T-helper 9 cell (primary cell): ENCODE data around the gene ZFHX3.
"Not testable (repeated sequence)": the region's sequence is repeated elsewhere in the genome, so short reads cannot be mapped to it uniquely, and the experiment has no call there.

Source experiments
- DNase-seq: peaks from one replicate; pipeline ENCODE4 v3.0.0-alpha.2; 2020
- total RNA-seq, 2 donors: gene quantifications; one replicate each; lab custom pipeline; 2026; lab: John Stamatoyannopoulos, UW

ZFHX3 gene, protein sequence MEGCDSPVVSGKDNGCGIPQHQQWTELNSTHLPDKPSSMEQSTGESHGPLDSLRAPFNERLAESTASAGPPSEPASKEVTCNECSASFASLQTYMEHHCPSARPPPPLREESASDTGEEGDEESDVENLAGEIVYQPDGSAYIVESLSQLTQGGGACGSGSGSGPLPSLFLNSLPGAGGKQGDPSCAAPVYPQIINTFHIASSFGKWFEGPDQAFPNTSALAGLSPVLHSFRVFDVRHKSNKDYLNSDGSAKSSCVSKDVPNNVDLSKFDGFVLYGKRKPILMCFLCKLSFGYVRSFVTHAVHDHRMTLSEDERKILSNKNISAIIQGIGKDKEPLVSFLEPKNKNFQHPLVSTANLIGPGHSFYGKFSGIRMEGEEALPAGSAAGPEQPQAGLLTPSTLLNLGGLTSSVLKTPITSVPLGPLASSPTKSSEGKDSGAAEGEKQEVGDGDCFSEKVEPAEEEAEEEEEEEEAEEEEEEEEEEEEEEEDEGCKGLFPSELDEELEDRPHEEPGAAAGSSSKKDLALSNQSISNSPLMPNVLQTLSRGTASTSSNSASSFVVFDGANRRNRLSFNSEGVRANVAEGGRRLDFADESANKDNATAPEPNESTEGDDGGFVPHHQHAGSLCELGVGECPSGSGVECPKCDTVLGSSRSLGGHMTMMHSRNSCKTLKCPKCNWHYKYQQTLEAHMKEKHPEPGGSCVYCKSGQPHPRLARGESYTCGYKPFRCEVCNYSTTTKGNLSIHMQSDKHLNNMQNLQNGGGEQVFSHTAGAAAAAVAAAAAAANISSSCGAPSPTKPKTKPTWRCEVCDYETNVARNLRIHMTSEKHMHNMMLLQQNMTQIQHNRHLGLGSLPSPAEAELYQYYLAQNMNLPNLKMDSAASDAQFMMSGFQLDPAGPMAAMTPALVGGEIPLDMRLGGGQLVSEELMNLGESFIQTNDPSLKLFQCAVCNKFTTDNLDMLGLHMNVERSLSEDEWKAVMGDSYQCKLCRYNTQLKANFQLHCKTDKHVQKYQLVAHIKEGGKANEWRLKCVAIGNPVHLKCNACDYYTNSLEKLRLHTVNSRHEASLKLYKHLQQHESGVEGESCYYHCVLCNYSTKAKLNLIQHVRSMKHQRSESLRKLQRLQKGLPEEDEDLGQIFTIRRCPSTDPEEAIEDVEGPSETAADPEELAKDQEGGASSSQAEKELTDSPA (N-terminal part only)
- total RNA-seq, result 2.9 to 5.8 reads per million in 2 donors

DNA sequence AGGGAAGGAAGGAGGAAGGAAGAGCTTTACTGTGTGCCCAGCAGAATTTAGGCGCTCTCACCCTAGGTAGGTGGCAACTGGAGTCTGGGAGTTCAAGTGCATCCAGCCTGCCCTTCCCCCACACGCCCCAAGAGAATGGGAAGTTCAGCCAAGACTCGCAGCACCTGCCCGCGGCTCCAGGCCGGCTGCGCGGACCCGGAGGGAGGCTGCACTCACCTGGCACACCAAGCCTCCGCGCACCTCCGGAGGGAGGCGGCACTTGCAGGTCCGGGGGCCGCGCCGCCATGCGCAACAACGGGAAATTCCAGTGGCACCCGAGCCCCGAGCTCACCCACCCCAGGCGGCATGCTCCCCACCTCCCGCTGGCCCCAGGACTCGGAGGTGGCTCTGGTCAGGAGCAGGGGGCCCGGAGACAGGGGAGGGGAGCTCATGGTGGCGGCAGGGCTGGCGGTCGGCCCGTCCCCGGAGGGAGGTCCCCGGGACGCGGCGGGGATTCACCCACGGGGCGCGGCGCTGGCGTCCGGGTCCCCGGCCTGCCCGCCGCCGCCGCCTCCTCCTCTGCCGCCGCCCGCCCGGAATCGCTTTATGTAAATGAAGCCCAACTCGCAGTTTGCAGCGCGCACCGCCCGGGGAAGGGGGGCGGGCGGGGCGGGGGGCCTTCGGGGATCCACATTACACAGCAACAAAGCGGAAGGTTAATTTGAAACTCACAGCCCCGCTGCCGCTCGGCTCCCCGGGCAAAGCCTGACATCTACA is at the start of gene ZFHX3:
Gene ZFHX3 (minus strand): TSS at position 593 of the 756 bp plus-strand sequence. CDS start 87,983 bp downstream, outside the sequence.
- peak; percentile 17 for DNase-seq

DNA sequence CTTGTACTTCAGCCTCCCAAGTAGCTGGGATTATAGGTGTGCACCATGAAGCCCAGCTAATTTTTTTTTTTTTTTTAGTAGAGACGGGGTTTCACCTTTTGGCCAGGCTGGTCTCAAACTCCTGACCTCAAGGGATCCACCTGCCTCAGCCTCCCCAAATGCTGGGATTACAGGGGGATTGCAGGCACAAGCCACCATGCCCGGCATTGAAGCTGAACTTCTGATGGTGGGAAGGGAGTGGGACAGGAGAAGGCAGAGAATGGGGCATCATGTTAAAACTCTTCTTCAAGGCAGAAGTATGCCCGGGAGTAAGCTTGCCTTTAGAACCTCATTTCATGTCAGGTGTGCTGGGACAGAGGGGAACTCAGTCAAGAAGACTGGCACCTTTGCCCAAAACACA is 48.6 kb upstream of the ZFHX3 start:
- no peak for DNase-seq

DNA sequence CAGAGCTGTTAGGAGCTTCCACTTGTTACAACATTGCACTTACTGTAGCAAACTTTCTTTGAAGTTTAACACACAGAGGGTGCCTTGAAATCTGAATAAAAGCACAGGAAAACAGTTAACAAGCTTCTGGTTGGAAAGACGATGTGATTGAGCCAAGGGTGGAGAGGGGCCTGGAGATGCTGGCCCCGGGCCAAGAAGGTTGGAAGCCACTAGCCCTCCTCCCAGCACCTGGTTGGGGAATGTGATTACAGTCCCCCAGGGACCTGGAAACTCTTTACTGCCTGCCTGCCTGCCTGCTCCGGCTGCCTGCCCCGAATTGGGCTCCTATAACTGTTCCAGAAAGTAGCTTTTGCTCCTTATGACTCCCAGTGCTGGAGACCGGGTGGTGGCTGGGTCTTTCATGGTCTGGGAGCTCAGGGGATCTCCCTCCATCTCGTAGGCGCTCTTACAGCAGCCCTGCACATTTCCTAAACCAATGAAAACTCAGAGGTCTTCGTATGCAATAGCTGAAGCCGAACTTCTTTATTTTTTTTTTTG is 48.0 kb upstream of the ZFHX3 start:
- no peak for DNase-seq

DNA sequence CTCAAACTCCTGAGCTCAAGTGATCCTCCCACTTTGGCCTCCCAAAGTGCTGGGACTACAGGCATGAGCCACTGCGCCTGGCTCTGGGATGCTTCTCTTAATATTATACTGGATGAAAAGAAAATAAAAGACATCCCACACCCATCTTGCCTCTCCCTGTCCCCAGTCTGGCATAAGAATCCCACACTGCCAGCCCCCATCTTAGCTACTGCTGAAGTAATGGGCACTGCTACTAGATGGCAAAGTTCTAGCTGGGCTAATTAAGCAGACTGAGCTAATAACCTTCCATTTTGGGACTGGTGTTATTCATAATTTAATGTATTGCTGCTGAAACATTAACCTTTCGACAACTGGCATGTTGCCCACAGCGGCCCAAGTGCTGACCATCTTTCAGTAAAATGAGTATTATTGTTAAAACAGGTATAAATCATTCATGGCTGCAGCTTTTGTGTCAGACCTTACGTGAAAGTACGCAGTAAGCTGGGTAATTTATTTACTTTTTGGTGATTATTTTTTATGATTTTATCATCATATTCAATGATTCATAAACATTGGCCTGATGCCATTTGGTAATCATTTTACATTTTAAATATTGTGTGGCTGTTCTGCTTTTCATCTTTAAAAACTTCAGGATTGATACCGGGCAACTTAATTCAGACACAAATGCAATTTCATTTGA is 47.4 kb upstream of the ZFHX3 start:
- DNase-seq, result no peak

DNA sequence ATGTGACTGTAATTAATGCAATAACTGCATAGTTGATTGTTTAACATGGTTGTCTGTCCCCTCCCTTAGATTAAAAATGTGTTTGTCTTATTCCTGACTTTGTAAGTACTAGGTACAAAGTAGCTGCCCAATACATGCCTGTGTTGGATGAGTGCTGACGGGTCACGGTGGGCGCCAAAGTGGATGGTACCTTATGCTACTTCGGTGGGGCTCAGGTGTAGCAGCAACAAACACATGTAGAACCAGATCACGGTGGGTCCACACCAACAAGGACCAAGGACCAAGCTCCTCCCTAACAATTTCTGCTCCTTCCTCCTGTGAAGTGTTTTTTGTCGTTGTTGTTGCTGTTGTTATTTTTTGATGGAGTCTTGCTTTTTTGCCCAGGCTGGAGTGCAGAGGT is 46.4 kb upstream of the ZFHX3 start:
- no peak for DNase-seq

DNA sequence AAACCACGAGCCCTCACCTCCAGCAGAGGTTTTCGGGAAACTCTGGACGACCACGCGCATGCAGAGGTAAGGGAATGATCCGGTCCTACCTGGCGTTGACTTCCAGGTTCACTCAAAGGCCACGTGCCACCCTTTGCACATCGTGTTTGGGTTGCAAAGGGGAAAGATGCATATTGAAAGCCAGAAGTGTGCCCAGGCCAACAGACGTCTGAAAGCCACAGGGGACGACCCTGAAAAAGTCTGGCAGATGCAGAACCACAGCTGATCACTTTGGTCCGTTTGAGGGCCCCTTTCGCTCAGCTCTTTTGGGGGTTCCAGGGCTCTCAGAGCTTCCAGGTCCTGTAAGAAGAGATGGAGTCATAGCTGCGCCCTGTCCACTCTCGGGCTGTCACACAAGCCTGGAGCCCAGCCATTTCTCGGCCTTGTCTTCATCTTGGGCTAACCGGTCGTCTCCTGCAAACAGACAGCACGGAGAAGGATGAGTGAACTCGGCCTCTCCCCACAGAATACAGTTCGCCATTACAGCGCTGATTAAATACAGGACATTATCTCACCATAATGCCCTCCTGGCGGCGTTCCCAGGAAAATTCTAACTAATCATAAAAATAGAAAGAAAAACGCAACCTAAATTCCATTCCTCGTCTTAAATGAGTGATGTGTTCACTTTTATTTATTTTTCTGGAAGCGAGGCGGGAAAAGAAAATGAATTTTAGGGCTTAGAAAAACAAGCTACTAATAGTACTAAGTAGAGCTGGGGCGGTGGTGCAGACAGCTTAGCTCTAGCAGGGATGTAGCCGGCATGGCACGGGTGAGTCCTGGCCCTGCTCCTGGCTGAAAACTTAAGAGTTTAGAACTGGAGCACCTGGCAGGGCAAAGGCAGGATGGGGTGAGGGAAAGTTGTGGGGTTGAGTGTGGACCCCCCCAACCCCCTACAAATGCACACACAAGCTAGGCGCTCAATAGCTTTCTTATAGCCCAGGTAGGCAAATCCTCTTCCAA is 45.5 kb upstream of the ZFHX3 start:
- DNase-seq, result no peak

DNA sequence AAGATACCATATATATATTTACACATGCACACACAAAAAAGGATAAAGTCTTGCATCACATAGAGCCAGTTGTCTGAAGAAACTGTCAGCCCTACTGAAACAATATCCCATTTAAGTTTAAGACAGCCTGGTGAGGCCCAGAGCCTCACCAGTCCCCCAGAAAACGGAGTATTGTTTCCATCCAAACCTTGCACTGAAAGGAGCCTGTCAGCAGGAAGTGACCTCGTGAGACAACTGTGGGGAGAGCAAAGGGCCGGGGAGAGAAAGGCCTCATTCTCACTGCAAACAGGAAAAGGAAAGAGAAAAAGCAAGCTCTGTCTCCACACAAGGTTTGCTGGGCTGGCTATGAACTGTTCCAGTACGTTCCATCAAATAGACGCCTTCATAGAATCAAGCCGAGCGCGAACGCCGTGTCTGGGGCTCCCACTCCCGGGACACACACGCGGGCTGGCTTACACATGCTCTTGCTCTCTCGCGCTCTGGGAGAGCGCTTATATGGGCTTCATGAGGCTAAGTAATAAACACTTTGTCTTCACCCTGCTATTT is 44.4 kb upstream of the ZFHX3 start:
- DNase-seq, result no peak

DNA sequence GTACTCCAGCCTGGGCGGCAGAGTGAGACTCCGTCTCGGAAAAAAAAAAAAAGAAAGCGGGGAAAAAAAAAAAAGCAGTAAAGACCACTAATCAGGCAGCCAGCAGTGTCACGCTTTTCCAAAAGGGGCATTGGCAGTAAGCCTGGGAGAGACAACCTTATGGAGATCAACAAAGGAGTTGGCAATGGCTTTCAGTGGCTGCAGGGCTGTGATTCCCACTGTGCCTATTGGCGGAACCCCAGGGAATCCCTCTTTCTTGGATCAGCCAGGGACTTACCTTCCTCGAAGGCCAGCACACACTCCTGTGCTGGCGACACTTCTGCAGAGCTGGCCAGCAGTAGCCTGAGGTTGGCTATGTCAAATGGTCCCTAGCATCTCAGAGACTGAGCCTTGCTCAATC is 43.2 kb upstream of the ZFHX3 start:
- no peak for DNase-seq

DNA sequence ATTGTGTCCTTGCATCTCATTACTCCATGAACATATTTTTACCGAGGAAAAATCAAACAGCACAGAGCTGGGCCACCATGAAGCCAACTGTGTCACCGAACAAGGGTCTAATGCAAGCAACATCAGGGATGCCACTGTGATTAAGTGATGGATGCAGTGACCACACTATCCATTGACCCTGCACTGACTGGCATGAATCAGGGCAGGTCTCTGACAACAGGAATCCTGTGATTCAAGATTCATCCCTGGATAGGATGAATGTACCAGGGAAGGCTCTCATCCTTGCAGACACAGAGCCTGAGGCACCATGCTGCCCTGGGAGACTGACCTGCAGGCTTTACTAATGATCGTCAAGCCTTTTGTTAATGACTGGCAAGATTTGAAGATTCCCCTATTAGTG is 41.5 kb upstream of the ZFHX3 start:
- DNase-seq, result no peak

DNA sequence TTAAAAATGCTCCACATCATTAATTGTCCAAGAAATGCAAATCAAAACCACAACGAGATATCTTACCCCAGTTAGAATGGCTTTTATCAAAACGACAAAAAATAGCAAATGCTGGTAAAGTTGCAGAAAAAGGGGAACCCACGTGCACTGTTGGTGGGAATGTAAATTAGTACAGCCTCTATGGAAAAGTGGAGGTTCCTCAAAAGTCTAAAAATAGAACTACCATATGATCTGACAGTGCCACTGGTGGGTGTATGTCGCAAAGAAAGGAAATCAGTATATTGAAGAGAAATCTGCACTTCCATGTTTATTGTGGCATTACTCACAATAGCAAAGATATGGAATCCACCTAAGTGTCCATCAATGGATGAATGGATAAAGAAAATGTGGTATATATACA is 38.2 kb upstream of the ZFHX3 start:
- no peak for DNase-seq

DNA sequence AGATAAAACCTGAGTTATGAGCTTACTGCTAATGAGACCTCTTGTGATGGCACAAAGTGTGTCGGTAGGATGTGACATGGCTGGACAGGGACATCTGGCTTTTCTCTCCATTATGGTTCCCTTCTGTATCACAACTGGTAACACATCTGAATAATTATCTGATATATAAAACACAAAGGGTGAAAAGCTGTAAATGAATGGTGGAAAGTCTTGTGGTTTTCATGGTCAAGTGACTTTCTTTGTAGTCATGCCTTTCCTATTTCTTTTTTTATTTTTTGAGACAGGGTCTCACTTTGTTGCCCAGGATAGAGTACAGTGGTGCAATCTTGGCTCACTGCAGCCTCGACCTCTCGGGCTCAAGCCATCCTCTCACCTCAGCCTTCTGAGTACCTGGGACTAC is 35.3 kb upstream of the ZFHX3 start:
- no peak for DNase-seq

DNA sequence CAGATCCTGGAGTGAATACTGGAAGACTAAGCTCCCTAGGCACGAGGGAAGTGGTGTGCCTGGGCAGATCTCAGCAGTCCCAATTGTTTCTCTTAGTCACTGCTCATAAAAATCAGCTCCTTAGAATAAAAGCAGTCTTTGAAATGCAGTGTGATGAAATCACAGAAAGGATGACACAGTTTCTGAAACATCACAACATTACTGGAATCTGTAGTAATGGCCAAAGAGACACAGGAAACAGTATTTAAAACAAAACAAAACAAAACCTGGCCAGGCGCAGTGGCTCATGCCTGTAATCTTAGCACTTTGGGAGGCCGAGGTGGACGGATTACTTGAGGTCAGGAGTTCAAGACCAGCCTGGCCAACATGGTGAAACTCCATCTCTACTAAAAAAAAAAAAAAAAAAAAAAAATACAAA is 34.7 kb upstream of the ZFHX3 start:
- not testable (repeated sequence) for DNase-seq

DNA sequence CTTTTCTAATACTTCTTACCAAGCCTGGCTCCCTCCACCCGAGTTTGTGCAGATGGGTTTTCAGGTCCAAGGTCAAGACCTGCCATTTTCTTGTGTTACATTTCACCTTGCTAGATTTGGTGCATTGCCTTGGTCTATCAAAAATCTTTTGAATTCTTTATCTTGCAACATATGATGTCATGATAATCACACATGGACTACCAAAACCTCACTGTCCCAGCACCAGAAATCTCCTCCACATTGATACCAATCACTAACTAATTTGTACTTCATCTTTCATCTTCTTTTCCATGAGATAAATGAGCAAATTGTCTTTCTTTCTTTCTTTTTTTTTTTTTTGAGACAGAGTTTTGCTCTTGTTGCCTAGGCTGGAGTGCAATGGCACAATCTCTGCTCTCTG is 33.0 kb upstream of the ZFHX3 start:
- no peak for DNase-seq

DNA sequence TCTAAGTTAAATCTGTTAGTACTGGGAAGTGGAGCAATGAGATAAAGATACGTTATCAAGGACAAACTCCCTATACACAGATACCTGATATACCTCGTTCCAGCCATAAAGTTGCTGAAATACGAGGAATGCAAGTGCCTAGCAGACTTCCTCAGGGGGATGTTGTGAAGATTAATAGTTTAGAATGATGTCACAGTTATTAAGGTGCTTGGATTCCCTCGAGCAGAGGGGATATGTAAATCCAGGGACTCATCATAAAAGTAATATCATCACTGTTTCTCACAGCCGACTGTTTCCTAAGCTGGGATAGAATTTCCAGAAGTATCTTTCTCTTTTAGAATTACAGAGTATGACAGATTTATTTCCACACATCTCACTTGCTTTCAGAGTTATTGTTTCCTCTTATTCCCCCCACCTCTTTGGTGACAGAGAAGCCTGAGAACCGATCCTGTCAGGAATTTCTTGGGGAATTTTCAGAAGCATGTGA is 28.4 kb upstream of the ZFHX3 start:
- DNase-seq, result no peak

DNA sequence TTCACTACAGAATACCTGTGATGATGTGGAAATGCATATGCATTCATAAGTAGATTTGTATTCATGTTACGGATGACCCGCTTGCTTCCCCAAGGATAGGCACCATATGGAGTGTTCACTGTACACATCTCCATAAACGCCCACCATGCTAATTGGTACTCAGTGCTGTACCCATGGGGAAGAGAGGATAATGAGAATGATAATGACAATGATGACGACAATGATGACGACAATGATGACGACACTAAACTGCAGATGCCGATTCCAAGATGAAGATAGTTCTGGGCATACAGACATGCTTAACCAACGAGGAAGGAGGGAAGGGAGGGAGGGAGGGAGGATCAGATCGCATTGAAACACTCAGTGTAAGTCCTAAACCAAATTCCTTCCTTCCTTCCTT is 26.5 kb upstream of the ZFHX3 start:
- no peak for DNase-seq

DNA sequence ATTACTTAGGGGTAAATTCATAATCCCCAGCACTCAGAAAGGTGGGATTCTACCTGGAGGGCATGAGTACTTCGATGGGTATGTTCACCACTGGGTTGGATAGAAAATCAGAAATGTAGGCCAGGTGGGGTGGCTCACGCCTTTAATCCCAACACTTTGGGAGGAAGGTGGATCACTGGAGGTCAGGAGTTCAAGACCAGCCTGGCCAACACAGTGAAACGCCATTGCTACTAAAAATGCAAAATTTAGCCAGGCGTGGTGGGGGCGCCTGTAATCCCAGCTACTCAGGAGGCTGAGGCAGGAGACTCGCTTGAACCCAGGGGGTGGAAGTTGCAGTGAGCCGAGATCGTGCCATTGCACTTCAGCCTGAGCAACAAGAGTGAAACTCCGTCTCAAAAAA is 24.1 kb upstream of the ZFHX3 start:
- not testable (repeated sequence) for DNase-seq

DNA sequence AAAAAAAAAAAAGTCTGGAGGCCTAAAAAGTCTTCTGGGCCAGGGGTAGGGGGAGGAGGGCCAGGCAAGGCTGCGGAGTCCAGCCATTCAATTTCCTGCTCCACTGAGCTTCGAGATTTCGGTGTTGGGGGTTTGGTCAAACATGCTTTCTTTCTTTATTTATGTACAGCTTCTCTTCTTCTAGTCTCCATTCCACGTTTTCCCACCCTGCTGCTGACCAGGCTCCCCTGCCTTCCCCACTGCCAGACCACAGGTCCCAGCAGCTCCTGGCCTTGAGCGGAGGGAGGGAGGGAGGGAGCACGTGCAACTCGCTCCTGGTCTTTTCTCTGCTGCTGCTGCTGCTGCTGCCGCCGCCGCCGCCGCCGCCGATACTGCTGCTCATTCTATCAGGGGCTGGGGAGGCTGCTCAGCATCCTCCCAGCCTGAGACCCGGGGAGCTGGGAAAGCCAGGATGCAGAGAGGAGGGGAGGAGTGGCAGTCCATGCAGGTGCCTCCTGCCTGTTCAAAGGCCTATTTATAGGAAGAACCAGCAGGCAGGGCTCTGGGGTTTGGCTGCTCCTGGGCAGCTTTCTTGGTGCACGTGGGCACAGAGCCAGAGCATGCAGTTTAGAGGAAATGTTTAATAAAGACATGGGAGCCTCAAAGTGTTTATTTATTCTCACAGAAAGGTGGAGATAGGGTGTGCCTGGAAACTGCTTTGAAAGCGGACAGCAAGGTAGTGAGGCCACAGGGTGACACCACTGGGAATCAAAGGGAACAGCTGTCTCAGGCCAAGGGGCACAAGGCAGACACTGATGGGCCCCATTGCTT is 23.4 kb upstream of the ZFHX3 start:
- DNase-seq, result no peak

DNA sequence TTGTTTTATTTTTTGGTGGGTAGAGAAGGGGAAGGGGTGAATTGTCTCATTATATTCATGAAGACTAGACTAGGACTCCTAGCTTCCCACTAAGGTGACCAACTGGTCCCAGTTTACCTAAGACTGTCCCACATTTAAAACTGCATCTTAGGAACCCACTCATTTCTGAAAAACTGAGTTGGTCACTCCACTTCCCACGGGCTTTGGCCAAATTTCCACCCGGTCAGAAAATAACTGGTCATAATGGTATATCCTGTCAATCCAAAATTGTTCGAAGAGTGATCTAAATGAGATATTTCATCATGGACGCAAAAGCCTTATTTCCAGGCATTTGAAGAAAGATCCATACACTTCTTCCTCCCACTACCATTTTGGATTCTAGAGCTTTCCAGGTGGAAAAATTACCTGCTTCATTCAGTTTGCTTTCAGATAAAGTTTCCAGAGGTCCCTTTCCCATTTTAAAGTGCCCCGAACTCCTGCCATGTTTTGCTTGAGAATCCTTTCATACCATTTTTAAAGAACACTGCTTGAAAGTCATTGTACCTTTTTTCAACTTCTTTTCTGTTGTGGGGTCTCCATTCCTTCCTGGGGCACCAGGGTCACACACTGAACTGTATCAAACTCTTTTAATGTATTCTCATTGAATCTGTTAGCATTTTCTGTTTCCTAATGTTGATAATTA is 21.8 kb upstream of the ZFHX3 start:
- no peak for DNase-seq
